Measurements from ENCODE around the gene AHNAK2.
"Not testable (repeated sequence)": the region's sequence is repeated elsewhere in the genome, so short reads cannot be mapped to it uniquely, and the experiment has no call there.

The AHNAK2 gene

DNA sequence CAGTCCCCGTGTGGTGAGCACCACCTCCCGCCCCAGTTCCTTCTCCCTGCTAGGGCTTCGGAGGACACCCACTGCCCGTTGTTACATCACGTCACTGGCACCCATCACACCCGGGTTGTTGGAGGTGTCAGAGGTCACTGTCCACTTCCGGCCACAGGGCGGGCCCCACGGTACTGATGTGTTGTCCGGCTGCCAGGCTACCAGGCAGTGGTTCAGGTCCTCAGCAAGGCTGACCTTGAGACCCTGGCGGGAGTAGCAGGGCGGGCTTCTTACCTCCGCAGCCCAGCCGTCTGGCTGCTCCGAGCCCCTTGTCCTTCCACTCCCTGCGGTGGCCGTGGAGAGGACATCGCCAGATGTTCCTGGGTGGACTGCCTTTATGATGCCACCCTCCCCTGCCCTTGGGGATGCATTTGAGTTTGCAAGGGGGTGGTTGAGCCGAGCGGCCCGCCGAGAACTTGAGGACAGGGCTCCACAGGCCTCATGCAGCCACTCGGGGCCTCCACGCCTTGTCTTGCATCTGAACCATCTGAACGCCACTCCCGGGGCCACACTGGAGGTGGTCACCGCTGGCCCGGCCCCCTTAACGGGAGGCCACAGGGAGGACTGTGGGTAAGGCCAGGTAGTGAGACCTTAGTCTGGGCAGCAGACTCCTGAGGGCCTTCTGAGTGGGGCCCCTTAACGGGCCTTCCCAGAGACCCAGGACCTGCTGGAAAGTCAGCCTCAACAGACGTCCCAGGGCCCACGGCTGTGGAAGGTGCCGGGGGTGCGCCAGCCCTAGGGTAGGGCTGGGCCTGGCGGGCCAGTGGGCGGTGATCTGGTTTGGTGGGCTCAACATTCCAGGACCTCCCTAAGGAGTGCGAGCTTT is 80.6 kb downstream of the AHNAK2 start:
- no peak for DNase-seq

- no peak for DNase-seq
These were observed 82.2 kb downstream of the AHNAK2 start for GRCh38 chr14:104895786-104896661.

DNA sequence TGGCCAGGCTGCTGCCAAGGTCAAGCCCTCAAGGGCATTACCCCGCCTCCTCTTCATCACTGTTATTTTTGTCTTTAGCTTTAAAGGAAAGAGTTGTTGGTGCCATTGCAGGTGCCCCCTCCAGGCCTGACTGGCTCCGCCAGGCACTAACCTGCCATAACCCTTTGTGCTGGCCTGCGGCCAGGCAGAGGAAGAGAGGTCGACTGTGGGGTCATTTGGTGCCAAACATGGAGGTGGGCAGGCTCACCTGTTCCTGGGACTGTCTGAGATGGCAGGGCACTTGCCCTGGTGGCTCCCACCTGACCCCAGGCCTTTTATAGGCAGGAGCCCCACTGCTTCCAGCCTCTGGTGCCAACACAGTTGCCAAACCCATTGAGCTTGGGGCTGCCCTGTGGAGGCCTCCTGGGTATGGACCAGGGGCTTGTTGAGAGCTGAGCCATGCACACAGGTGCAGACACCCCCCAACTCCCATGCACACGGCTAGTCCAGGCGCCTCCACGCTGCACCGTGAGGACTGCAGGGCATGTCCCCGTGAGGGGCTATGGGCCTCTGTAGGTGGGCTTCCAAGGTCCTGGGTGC is 82.9 kb downstream of the AHNAK2 start:
- DNase-seq, result no peak

GRCh38 chr14:104894331-104895206 is 83.6 kb downstream of the AHNAK2 start:
- no peak for DNase-seq

- no peak for DNase-seq
These were observed 84.6 kb downstream of the AHNAK2 start for GRCh38 chr14:104893435-104894207.

DNA sequence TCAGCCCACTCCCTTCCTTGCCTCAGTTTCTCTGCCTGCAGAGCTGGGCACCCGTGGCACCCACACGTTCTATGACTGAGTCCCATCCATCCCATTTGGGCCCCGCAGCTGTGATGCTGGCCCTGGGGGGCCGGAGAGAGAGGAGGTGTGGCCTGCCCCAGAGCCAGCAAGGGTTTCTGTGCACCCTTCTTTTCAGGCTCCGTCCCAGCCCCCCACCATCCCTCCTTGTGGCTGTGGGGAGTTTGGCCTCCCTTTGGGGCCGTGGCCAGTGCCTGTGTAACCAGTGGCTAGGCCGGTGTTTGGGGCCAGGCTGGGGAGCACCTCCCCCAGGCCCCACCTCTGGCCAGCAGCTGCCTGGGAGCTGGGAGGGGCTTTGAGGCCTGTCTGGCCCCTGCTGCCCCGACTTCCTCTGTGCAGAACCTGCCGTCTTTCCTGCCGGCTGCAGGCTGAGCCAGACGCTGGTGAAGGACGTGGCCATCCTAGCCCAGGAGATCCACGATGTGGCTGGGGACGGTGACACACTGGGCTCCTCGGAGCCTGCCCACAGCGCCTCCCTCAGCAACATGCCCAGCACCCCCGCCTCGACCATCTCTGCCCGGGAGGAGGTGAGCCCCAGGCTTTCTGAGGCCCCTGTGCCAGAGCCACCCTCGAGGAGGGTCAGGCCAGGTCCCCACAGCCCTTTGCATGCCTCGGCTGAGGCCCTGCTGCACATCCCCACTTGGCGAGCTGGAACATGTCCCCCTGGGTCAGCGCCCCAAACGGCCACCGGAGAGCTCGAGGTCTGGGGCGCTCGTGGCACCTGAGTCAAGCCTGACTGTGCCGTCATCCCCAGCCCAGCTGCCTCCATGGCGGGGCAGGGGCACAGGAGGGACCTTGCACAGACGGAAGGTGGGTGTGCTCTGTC is 85.4 kb downstream of the AHNAK2 start:
- no peak for DNase-seq

DNA sequence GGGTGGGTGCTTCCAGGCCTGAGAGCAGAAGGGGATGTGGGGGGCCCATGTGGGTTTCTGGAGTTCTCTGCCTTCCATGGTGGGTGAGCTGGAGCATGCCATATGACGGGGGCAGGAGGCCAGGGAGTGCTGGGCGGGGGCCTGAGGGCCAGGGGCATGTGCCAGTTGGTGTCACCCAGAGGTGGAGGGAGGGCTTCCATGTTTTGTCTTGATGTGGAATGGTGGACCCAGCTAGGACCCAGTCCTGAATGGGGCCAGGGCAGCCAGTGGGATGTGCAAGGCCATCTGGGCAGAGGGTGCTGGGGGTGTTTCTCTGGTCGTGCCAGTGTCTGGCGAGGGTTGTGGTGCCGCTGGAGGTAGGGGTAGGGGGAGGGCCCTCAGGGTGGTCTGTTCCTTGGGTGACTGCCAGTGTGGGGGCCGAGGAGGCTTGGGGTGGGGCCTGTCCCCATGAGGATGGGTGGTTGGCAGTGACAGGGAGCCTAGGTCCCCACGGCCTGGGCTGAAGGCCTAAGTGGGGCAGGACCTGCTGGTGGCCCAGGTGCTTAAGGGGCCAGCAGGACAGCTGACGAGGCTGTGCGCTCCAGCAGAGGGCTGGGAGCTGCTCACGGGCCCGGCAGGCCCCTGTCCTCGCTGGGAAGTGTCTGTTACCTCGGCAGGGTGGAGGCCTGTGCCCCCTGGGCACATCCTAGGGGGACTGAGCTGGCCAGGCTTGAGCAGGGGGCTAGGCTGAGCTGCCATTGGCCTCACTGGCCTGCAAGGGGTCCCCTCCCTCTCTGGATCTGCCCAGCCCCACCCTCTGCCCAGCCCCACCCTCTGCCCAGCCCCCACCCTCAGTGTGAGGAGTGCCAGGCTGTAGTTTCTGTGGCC is 86.3 kb downstream of the AHNAK2 start:
- DNase-seq, result no peak

DNA sequence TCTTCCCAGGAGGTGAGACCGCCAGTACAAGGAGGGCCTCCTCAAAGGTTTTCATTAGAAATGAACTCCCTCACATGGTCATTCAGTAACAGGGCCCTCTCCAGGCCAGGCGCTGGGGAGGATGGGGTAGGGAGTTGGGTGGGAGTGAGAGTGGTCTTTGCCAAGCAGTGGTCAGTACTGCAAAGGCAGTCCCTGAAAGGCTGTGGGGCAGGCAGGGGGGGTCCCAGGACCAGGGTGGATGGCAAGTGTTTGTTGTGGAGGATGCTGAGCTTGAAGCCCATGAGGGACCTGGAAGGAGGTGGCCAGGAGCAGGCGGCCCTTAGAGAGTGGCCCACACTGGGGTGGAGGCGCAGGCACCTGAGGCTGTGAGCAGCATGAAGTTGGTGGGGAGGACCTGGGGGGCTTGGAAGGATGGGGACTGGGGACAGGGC is 87.0 kb downstream of the AHNAK2 start:
- no peak for DNase-seq

GRCh38 chr14:104890292-104890691 is 87.9 kb downstream of the AHNAK2 start:
- not testable (repeated sequence) for DNase-seq

- DNase-seq, result no peak
These were observed 88.8 kb downstream of the AHNAK2 start for GRCh38 chr14:104889375-104889757.

- no peak for DNase-seq
These were observed 89.4 kb downstream of the AHNAK2 start for GRCh38 chr14:104888489-104889374.

GRCh38 chr14:104887623-104888488 is 90.3 kb downstream of the AHNAK2 start:
- DNase-seq, result no peak

All from C1 segment of cervical spinal cord (tissue), 14 donors.